T47D (cell line): ENCODE results near the gene ZFAND2A.

Experiments
- DNase-seq, 2 experiments: peaks; one replicate each; pipeline versions ENCODE4 v3.0.0 to v3.0.0-alpha.2; 2011 to 2012; ENCODE audit warnings: low read depth in 1 of 2, low spot score in 1 of 2
- JUND ChIP-seq: IDR thresholded peaks from 2 replicates; pipeline ENCODE4 v1.6.1; 2012; ENCODE audit warnings: low read depth
- in situ Hi-C: cut with HindIII; loops from 2 replicates; pipeline ENCODE4 v1.10.0; 2016; ENCODE audit warnings: low sequenced_read_pairs, low pct_unique_long_range_greater_than_20kb

ZFAND2A gene

GRCh38 chr7:1137517-1138167 is 22.4 kb downstream of the ZFAND2A start:
- in situ Hi-C loops: no loop called here
- no peak for DNase-seq
- TF ChIP-seq JUND: no peak

GRCh38 chr7:1136841-1137516 is 23.0 kb downstream of the ZFAND2A start:
- peak in 1 of 2 experiments; percentile 29 for DNase-seq
- in situ Hi-C loops: no loop called here
- no peak for TF ChIP-seq JUND

GRCh38 chr7:1134951-1135350 is 25.0 kb downstream of the ZFAND2A start:
- in situ Hi-C loops: no loop called here
- TF ChIP-seq JUND: no peak
- no peak for DNase-seq

DNA sequence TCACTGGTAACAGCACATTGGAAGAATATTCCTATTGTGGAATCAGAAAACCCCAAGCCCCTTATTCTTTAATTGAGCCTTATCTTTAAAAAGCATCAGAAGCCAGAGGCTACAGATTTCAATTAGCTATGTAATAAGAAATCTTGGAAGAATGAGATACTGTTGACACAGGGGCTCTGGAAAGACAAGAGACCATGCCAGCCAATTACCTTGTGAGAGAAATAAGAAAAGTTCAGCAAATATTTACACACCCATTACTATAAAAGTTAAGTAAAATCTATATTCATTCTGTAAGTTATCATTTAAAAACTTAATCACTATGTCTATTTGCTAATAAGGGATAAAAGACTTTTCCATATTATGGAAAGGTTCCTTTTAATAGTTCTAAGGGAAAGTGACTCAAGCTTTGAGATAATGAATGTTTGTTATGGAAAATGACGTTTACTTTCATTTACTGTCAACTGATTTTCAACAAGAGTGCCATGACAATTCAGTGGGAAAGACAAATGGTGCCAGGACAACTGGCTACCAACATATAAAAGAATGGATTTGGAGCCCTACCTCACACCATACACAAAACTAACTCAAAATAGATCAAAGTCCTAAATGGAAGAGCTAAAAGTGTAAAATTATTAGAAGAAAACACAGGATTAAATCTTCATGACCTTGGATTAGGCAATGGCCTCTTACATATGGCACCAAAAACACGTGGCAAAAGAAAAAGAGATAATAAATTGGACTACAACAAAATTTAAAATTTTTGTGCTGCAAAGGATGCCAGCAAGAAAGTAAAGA is 28.3 kb downstream of the ZFAND2A start:
- no peak for TF ChIP-seq JUND
- in situ Hi-C loops: no loop called here
- no peak for DNase-seq

GRCh38 chr7:1130021-1130990 is 29.7 kb downstream of the ZFAND2A start:
- DNase-seq: no peak
- in situ Hi-C loops: no loop called here

DNA sequence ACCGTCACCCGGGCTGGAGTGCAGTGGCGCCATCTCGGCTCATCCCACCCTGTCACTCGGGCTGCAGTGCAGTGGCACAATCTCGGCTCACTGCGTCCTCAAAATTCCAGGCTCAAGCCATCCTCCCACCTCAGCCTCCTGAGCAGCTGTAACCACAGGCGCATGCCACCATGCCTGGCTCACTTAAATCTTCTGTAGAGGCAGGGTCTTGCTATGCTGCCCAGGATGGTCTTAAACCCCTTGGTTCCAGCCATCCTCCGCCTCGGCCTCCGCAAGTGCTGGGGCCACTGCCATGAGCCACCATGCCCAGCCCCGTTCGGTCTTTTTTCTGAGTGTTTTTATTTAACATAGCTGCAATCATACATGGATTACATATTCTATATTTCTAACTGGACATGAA is 30.6 kb downstream of the ZFAND2A start:
- no peak for TF ChIP-seq JUND
- no peak for DNase-seq
- in situ Hi-C loops: no loop called here

More at GRCh38 chr7:1130021-1130990, 29.7 kb downstream of the ZFAND2A start:
- TF ChIP-seq JUND: no peak

GRCh38 chr7:1127001-1127400 is 33.0 kb downstream of the ZFAND2A start:
- DNase-seq: no peak
- no peak for TF ChIP-seq JUND
- in situ Hi-C loops: no loop called here

GRCh38 chr7:1125603-1125969 is 34.4 kb downstream of the ZFAND2A start:
- in situ Hi-C loops: no loop called here
- no peak for DNase-seq
- TF ChIP-seq JUND: no peak

GRCh38 chr7:1124816-1125602 is 35.0 kb downstream of the ZFAND2A start:
- no peak for TF ChIP-seq JUND
- DNase-seq: no peak
- in situ Hi-C loops: no loop called here

DNA sequence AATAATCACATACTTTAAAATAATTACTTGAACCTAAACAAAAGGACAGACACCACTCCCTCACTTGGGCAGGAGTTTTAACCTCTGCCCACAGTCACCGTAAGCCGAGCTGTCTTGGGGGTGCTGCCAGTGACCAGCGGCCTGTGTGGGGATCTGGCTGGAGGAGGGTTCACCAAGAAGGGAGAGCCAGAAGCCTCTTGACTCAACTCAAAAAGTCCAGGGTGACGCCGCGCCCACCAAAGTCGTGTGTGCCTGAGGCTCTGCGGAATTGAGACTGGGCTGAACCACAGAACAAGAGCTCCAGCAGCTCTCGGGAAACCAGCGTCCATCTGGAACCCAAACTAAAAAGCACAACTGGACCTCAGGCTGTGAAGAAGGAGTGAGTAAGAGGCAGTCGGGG is 35.8 kb downstream of the ZFAND2A start:
- TF ChIP-seq JUND: no peak
- in situ Hi-C loops: no loop called here

GRCh38 chr7:1123715-1124114 is 36.3 kb downstream of the ZFAND2A start:
- in situ Hi-C loops: no loop called here
- DNase-seq: no peak
- TF ChIP-seq JUND: no peak

More for the DNA sequence above, 35.8 kb downstream of the ZFAND2A start:
- no peak for DNase-seq
